ENCODE results near the gene SPTBN2.

DNA sequence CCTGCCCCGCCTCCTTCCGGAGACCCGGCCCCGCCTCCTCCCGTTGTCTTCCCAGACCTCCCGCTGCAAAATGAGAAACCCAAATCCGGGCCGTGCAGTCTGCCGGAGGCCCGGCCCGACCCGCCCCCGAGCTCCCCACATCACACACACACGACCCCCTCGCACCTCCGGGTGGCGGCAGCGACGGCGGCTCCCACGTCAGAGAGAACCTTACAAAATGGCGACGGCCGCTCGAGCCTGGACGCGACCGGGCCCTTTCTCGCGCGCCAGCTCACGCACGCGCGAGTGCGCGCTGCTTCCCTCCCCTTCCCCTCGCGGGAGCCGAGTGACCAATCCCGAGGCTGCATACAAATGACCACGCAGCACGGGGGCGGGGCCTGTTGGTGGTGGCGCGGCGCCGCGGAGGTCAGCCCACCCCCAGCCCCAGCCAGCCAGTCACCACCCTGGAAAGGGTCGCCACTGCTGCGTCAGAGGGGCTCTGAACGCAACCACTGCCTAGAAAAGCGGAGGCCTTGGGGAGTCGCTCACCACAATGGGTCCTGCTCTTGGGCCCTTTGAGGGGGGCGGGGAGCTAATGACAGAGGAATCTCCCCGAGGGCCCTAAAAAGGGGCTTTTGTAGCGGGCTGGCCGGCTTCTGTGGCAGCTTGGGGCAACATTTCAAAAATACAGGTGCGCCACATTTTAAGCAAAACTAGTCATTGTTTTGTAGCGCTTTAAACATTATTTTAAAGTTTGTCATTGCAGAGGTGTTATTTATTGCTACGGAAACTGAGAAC is 51.2 kb downstream of the SPTBN2 start, which contains the start of gene RBM4B:
- no peak for TF ChIP-seq CTCF (IDR thresholded peaks at IDR 0.05)
- peak in 1 of 2 donors; percentile 77 for TF ChIP-seq POLR2A (IDR thresholded peaks at IDR 0.05)

All from suprapubic skin (tissue), 3 donors.